Measurements from ENCODE around the gene AP3B1.
A peak's percentile ranks its signal among the peaks of the same experiment; 100 is the strongest.

Gene AP3B1

GRCh38 chr5:78001197-78001596, 293.3 kb downstream of the AP3B1 start:
- TF ChIP-seq CTCF (conservative IDR thresholded peaks at IDR 0.05; ENCODE audit: low read length): no peak
- no peak overlapping the region for H3K4me3 ChIP-seq (ENCODE audit: low read length)
- no peak for DNase-seq (ENCODE audit: low read depth)

- TF ChIP-seq CTCF (conservative IDR thresholded peaks at IDR 0.05; ENCODE audit: low read length): no peak
- H3K4me3 ChIP-seq (ENCODE audit: low read length): no peak overlapping the region
- no peak for DNase-seq (ENCODE audit: low read depth)
These were observed 294.3 kb downstream of the AP3B1 start for GRCh38 chr5:78000191-78000590.

GRCh38 chr5:77999399-77999798, 295.1 kb downstream of the AP3B1 start:
- no peak overlapping the region for H3K4me3 ChIP-seq (ENCODE audit: low read length)
- TF ChIP-seq CTCF (conservative IDR thresholded peaks at IDR 0.05; ENCODE audit: low read length): no peak
- DNase-seq (ENCODE audit: low read depth): no peak

- DNase-seq (ENCODE audit: low read depth): no peak
- H3K4me3 ChIP-seq (ENCODE audit: low read length): no peak overlapping the region
- TF ChIP-seq CTCF (conservative IDR thresholded peaks at IDR 0.05; ENCODE audit: low read length): no peak
These were observed 297.6 kb downstream of the AP3B1 start for GRCh38 chr5:77996943-77997342.

GRCh38 chr5:77995793-77996409, 298.6 kb downstream of the AP3B1 start:
- TF ChIP-seq CTCF (conservative IDR thresholded peaks at IDR 0.05; ENCODE audit: low read length): no peak
- H3K4me3 ChIP-seq (ENCODE audit: low read length): no peak overlapping the region
- no peak for DNase-seq (ENCODE audit: low read depth)

GRCh38 chr5:77994943-77995342, 299.6 kb downstream of the AP3B1 start:
- no peak for TF ChIP-seq CTCF (conservative IDR thresholded peaks at IDR 0.05; ENCODE audit: low read length)

GRCh38 chr5:77993855-77994318, 300.6 kb downstream of the AP3B1 start:
- TF ChIP-seq CTCF (conservative IDR thresholded peaks at IDR 0.05; ENCODE audit: low read length): no peak
- DNase-seq (ENCODE audit: low read depth): no peak
- no peak overlapping the region for H3K4me3 ChIP-seq (ENCODE audit: low read length)

More at GRCh38 chr5:77994943-77995342, 299.6 kb downstream of the AP3B1 start:
- H3K4me3 ChIP-seq (ENCODE audit: low read length): no peak overlapping the region
- peak; percentile 5 for DNase-seq (ENCODE audit: low read depth)
